ENCODE results near the gene TNFRSF4. TPM values are rescaled to one million over a fixed set of nuclear protein-coding genes. Genes with fewer than 3 reads are reported as not detected.

The TNFRSF4 gene
- total and polyA plus RNA-seq, 2 of the 13 experiments (the other 11 are each of a cell fraction or from before 2014, with no cell fraction given): not detected

DNA sequence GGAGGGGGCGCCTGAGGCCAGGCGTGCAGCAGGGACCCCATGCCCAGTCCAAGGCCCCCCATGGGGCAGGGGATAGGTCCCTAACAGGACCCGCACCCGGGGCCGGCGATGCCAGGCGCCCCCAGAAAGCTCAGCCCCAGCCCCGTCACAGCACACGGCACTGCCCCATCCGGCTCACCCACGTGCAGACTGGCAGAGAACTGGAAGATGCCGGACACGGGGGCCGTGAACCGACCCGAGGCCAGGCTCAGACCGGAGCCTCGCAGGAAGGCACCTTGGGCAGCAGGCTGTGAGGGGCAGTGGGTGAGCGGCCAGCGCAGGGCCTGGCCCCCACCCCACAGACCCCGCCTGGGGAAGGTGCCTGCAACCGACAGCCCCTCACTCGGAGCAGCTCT, 29.3 kb upstream of the TNFRSF4 start:
- no peaks in the 10 kb centered on the region for H3K79me2 ChIP-seq (ENCODE audit: insufficient read depth, low read length)
- H3K4me2 ChIP-seq (ENCODE audit: low read depth, low read length): no peak overlapping the region
- in situ Hi-C loops (cut with HindIII; ENCODE audit: extremely low pct_ligation_motif_present, low pct_unique_long_range_greater_than_20kb): no loop called here
- no peak for DNase-seq (ENCODE audit: low spot score)
- no peaks in the 10 kb centered on the region for H3K27me3 ChIP-seq (ENCODE audit: control insufficient read depth in 1 of 2, insufficient read depth in 2 of 2, low read length in 2 of 2)
- peaks cover 37% of the 10 kb centered on the region for H3K4me1 ChIP-seq (ENCODE audit: insufficient read depth, low read length)
- TF ChIP-seq RORA (CRISPR knock-in tag; IDR thresholded peaks at IDR 0.05): no peak
- peak; percentile 8 for TF ChIP-seq AGO1 (IDR thresholded peaks at IDR 0.05; ENCODE audit: low read depth, low read length, poor library complexity, severe bottlenecking)
- TF ChIP-seq ZNF143 (CRISPR knock-in tag; IDR thresholded peaks at IDR 0.05): no peak
- TF ChIP-seq NPAS2 (CRISPR knock-in tag; IDR thresholded peaks at IDR 0.05; ENCODE audit: borderline replicate concordance): no peak
- no peaks in the 10 kb centered on the region for H3K9me3 ChIP-seq (ENCODE audit: low read length)
- intact Hi-C loops (cut with micrococcal nuclease; ENCODE audit: unreplicated experiment): no loop called here
- 96% methylated on average over 5 of the region's 23 CpGs for WGBS (ENCODE audit: low lambda C conversion rate)
- H3K9ac ChIP-seq (ENCODE audit: insufficient read depth, low read depth, low read length): no peak overlapping the region
- H3K4me3 ChIP-seq (replicated peaks in 1 of 3; ENCODE audit: insufficient read depth in 1 of 3, low read depth in 2 of 3, low read length in 3 of 3): no peak overlapping the region
- no peak overlapping the region for H2AFZ ChIP-seq (ENCODE audit: low read length)
- POLR2A ChIA-PET: no interaction called here
- H3K36me3 ChIP-seq (replicated peaks in 1 of 2; ENCODE audit: control insufficient read depth in 1 of 2, insufficient read depth in 2 of 2, low read length in 2 of 2): no peaks in the 10 kb centered on the region
- no peak overlapping the region for H3K27ac ChIP-seq (ENCODE audit: extremely low read length, insufficient read depth, low read length)
- BruUV-seq (replicated peaks): no TSS peak
- CTCF ChIA-PET (ENCODE audit: low intra/inter-chr PET ratio, low total read pairs): no interaction called here
- FAIRE-seq: no peak
- ATAC-seq: no peak
- H4K20me1 ChIP-seq (ENCODE audit: insufficient read depth, low read length): no peaks in the 10 kb centered on the region

- H3K27ac ChIP-seq (ENCODE audit: extremely low read length, insufficient read depth, low read length): no peak overlapping the region
- H3K4me1 ChIP-seq (ENCODE audit: insufficient read depth, low read length): peaks cover 43% of the 10 kb centered on the region
- DNase-seq (ENCODE audit: low spot score) (no peak), FAIRE-seq (no peak), ATAC-seq (no peak)
- no peak overlapping the region for H3K4me2 ChIP-seq (ENCODE audit: low read depth, low read length)
- intact Hi-C loops (cut with micrococcal nuclease; ENCODE audit: unreplicated experiment): no loop called here
- no peaks in the 10 kb centered on the region for H3K9me3 ChIP-seq (ENCODE audit: low read length)
- H3K27me3 ChIP-seq (ENCODE audit: control insufficient read depth in 1 of 2, insufficient read depth in 2 of 2, low read length in 2 of 2): no peaks in the 10 kb centered on the region
- ChIA-PET CTCF (ENCODE audit: low intra/inter-chr PET ratio, low total read pairs) (no interaction called here), POLR2A (no interaction called here)
- no peak for TF ChIP-seq GABPB1 (CRISPR knock-in tag; IDR thresholded peaks at IDR 0.05)
- no peak for TF ChIP-seq SATB2 (CRISPR knock-in tag; IDR thresholded peaks at IDR 0.05)
- TF ChIP-seq HNF1B (CRISPR knock-in tag; IDR thresholded peaks at IDR 0.05): no peak
- TF ChIP-seq MTA1 (CRISPR knock-in tag; IDR thresholded peaks at IDR 0.05; ENCODE audit: borderline replicate concordance): no peak
- no peak for TF ChIP-seq TERF1 (CRISPR knock-in tag; IDR thresholded peaks at IDR 0.05)
- no peak for TF ChIP-seq ZNF335 (CRISPR knock-in tag; IDR thresholded peaks at IDR 0.05)
- TF ChIP-seq, protein P1, sequence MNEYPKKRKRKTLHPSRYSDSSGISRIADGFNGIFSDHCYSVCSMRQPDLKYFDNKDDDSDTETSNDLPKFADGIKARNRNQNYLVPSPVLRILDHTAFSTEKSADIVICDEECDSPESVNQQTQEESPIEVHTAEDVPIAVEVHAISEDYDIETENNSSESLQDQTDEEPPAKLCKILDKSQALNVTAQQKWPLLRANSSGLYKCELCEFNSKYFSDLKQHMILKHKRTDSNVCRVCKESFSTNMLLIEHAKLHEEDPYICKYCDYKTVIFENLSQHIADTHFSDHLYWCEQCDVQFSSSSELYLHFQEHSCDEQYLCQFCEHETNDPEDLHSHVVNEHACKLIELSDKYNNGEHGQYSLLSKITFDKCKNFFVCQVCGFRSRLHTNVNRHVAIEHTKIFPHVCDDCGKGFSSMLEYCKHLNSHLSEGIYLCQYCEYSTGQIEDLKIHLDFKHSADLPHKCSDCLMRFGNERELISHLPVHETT (CRISPR knock-in tag; conservative IDR thresholded peaks at IDR 0.05): no peak
- TF ChIP-seq CCAR2 (optimal IDR thresholded peaks at IDR 0.05; ENCODE audit: low read depth, low read length): no peak
- H4K20me1 ChIP-seq (ENCODE audit: insufficient read depth, low read length): no peaks in the 10 kb centered on the region
- H3K9ac ChIP-seq (ENCODE audit: insufficient read depth, low read depth, low read length): no peak overlapping the region
- in situ Hi-C loops (cut with HindIII; ENCODE audit: extremely low pct_ligation_motif_present, low pct_unique_long_range_greater_than_20kb): no loop called here
- H2AFZ ChIP-seq (ENCODE audit: low read length): no peak overlapping the region
- no peak overlapping the region for H3K4me3 ChIP-seq (replicated peaks in 1 of 3; ENCODE audit: insufficient read depth in 1 of 3, low read depth in 2 of 3, low read length in 3 of 3)
- H3K36me3 ChIP-seq (replicated peaks in 1 of 2; ENCODE audit: control insufficient read depth in 1 of 2, insufficient read depth in 2 of 2, low read length in 2 of 2): no peaks in the 10 kb centered on the region
- BruUV-seq (replicated peaks): no TSS peak
- WGBS (ENCODE audit: low lambda C conversion rate): 70% methylated on average over 6 of the region's 41 CpGs
- no peaks in the 10 kb centered on the region for H3K79me2 ChIP-seq (ENCODE audit: insufficient read depth, low read length)
Measured at GRCh38 chr1:1242461-1243265, 28.7 kb upstream of the TNFRSF4 start.
